ENCODE measurements around the gene ASPRV1. TPM values are rescaled to one million over a fixed set of nuclear protein-coding genes. Genes with fewer than 3 reads are reported as not detected.

ASPRV1 gene
- total RNA-seq, 1 experiment from 2014 or later: 1.3 TPM

DNA sequence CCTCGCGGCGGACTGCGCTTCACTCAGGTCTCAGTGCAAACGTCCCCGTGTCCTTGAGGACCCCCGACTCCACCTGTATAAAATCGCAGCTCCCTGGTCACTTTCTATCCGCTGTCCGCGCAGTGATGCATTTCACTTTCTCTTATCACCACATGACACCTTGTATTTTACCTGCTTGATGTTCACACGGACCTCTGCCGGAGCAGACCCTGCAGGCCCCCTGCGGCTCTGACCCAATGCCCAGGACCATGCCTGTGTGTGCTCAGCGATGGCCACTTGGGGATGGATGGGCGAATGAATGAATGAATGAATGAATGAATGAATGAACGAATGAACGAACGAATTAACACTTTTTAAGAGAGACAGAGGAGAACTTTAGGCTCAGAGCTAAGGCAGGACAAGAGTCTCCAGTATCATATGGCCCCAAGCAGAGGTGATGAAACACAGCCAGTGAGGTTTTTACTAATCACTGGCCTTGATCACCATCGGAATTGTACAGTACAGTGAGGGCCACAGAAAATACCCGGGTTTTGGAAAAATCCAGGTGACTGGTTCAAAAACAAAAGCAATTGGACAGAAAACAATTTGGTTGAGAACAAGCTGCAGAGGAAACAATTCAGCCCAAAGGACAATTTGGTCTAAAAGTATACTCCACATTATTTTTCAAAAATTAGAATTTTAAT, 12.3 kb downstream of the ASPRV1 start:
- Mint-ChIP-seq H3K27ac (no peak overlapping the region), H3K9me3 (no peaks in the 10 kb centered on the region), H3K27me3 (ENCODE audit: low read depth) (no peaks in the 10 kb centered on the region), H3K4me1 (no peaks in the 10 kb centered on the region; the same call in 1 of the 2 replicates), H3K36me3 (no peaks in the 10 kb centered on the region), H3K4me3 (no peak overlapping the region)
- DNase-seq (ENCODE audit: low spot score) (no peak), ATAC-seq (no peak)
- ChIA-PET CTCF (no interaction called here), POLR2A (no interaction called here)
- TF ChIP-seq ESRRA (CRISPR knock-in tag; IDR thresholded peaks at IDR 0.05; ENCODE audit: borderline replicate concordance): no peak
- no peak for TF ChIP-seq CREB1 (CRISPR knock-in tag; IDR thresholded peaks at IDR 0.05)
- no peak for TF ChIP-seq ETV6 (CRISPR knock-in tag; IDR thresholded peaks at IDR 0.05)
- TF ChIP-seq NFE2L1 (CRISPR knock-in tag; IDR thresholded peaks at IDR 0.05): no peak
- TF ChIP-seq GTF2I (CRISPR knock-in tag; conservative IDR thresholded peaks at IDR 0.05): no peak
- TF ChIP-seq, protein P1, sequence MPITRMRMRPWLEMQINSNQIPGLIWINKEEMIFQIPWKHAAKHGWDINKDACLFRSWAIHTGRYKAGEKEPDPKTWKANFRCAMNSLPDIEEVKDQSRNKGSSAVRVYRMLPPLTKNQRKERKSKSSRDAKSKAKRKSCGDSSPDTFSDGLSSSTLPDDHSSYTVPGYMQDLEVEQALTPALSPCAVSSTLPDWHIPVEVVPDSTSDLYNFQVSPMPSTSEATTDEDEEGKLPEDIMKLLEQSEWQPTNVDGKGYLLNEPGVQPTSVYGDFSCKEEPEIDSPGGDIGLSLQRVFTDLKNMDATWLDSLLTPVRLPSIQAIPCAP (CRISPR knock-in tag; IDR thresholded peaks at IDR 0.05): no peak
- TF ChIP-seq ZNF512 (CRISPR knock-in tag; IDR thresholded peaks at IDR 0.05; ENCODE audit: borderline replicate concordance): no peak
- no peak for TF ChIP-seq FOXK1 (CRISPR knock-in tag; IDR thresholded peaks at IDR 0.05)
- TF ChIP-seq NR3C1 (CRISPR knock-in tag; conservative IDR thresholded peaks at IDR 0.05; ENCODE audit: low read depth): no peak
- TF ChIP-seq TEAD4 (CRISPR knock-in tag; IDR thresholded peaks at IDR 0.05): no peak
- TF ChIP-seq IRF2 (CRISPR knock-in tag; IDR thresholded peaks at IDR 0.05; ENCODE audit: borderline replicate concordance, low read depth): no peak
- no peak for TF ChIP-seq ZNF263 (CRISPR knock-in tag; IDR thresholded peaks at IDR 0.05; ENCODE audit: low read depth)
- no peak for TF ChIP-seq E2F5 (CRISPR knock-in tag; IDR thresholded peaks at IDR 0.05)
- TF ChIP-seq, protein P2, sequence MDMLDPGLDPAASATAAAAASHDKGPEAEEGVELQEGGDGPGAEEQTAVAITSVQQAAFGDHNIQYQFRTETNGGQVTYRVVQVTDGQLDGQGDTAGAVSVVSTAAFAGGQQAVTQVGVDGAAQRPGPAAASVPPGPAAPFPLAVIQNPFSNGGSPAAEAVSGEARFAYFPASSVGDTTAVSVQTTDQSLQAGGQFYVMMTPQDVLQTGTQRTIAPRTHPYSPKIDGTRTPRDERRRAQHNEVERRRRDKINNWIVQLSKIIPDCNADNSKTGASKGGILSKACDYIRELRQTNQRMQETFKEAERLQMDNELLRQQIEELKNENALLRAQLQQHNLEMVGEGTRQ (CRISPR knock-in tag; IDR thresholded peaks at IDR 0.05): no peak
- no peak for TF ChIP-seq E2F1 (CRISPR knock-in tag; IDR thresholded peaks at IDR 0.05)
- no peak for TF ChIP-seq NFATC4 (CRISPR knock-in tag; IDR thresholded peaks at IDR 0.05)
- no peak for TF ChIP-seq ZNF219 (CRISPR knock-in tag; IDR thresholded peaks at IDR 0.05; ENCODE audit: borderline replicate concordance)

DNA sequence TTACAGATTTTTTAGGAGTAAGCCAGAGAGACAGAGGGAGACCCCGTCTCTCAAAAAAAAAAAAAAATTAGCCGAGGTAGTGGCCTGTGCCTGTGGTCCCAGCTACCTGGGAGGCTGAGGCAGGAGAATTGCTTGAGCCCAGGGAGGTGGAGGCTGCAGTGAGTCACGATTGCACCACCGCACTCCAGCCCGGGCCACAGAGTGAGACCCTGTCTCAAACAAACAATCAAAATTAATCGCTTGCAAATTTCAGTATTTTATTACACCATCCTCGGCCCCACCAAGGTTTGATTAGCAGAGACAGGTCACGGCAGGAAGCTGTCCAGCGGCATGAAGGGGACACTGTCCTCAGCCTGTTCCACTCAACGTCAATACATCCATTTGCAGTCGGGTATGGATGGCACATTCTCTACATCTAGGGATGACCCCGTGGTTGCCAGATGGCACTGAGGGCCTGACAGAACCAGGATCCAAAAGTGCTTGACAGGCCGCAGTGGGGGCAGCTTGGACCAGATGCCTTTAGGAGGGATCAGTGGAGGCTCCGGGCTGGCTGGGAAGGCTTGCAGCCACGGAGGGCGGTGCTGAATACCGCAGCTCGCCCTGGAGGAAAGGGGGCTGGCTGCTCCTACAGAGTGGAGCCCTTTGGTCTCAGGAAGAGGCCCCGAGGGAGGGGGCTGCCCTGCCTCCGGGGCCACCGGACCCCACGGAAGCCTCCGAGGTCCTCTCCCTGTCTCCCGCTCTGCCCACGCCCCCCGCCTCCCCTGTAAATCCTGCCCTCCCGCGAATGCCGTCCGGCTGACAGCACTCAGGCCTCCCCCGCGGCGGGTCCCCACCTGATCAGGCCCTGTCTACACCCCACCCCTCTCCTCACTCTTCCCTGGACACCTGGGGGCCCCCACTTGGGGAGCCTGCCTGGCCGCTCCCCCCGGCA, 13.1 kb downstream of the ASPRV1 start:
- ATAC-seq: peak; percentile 75
- TF ChIP-seq TCF7 (CRISPR knock-in tag; IDR thresholded peaks at IDR 0.05; ENCODE audit: low read depth) (no peak), STAT6 (CRISPR knock-in tag; conservative IDR thresholded peaks at IDR 0.05; ENCODE audit: low read depth) (no peak), EMX1 (CRISPR knock-in tag; IDR thresholded peaks at IDR 0.05) (no peak), SMAD3 (CRISPR knock-in tag; IDR thresholded peaks at IDR 0.05; ENCODE audit: borderline replicate concordance) (no peak), SOX15 (CRISPR knock-in tag; IDR thresholded peaks at IDR 0.05) (no peak), CREB1 (CRISPR knock-in tag; IDR thresholded peaks at IDR 0.05) (no peak), FOXP4 (CRISPR knock-in tag; IDR thresholded peaks at IDR 0.05) (no peak)

More for the DNA sequence above, 13.1 kb downstream of the ASPRV1 start:
- Mint-ChIP-seq H3K4me1 (no peaks in the 10 kb centered on the region; the same call in none of the 2 replicates), H3K4me3 (no peak overlapping the region), H3K36me3 (no peaks in the 10 kb centered on the region), H3K27me3 (ENCODE audit: low read depth) (no peaks in the 10 kb centered on the region), H3K27ac (no peak overlapping the region), H3K9me3 (no peaks in the 10 kb centered on the region)
- DNase-seq (ENCODE audit: low spot score): no peak
- POLR2A ChIA-PET: interaction anchor here (0.7 kb wide), 1 partner anchor 34 kb away, joined by 3 read pairs; the partner anchor contains the start of gene MXD1
- CTCF ChIA-PET: no interaction called here
